Lower lobe of right lung (tissue), 2 donors: ENCODE data around the gene RAB6D. TPM values are rescaled to one million over a fixed set of nuclear protein-coding genes. Genes with fewer than 3 reads are reported as not detected.
"Not testable (repeated sequence)": the region's sequence is repeated elsewhere in the genome, so short reads cannot be mapped to it uniquely, and the experiment has no call there.

Experiments
- ATAC-seq, 2 donors: fragments of 200-7000 bp; cut with Tn5 transposase; one replicate each; pipeline ENCODE4 v1.9.1; 2020 to 2022; ENCODE audit warnings: mild to moderate bottlenecking in 2 of 2, moderate library complexity in 2 of 2
- DNase-seq: peaks from one replicate; pipeline ENCODE4 v3.0.0-alpha.2; 2020
- H3K27ac ChIP-seq: fragments of 200-600 bp; one replicate; pipeline ENCODE4 v1.8.0; 2022
- H3K27me3 ChIP-seq: fragments of 200-600 bp; one replicate; pipeline ENCODE4 v1.8.0; 2022; ENCODE audit warnings: low read depth
- H3K36me3 ChIP-seq: fragments of 200-600 bp; one replicate; pipeline ENCODE4 v1.8.0; 2022; ENCODE audit warnings: mild to moderate bottlenecking
- H3K4me1 ChIP-seq: fragments of 200-600 bp; one replicate; pipeline ENCODE4 v1.8.0; 2022
- H3K4me3 ChIP-seq: fragments of 200-600 bp; one replicate; pipeline ENCODE4 v1.8.0; 2022; ENCODE audit warnings: mild to moderate bottlenecking
- H3K9me3 ChIP-seq: fragments of 200-600 bp; one replicate; pipeline ENCODE4 v1.8.0; 2022
- intact Hi-C: fragments of 100-400 bp; cut with DNase I; formaldehyde crosslinking; loops from one replicate; pipeline ENCODE4 v1.11.0; 2022
- total RNA-seq: library from RNA; stranded (reverse); fragmentation: NEBNext Ultra II Directional; extraction: Animal tissue kit (Norgen Biotek cat#: 25700); gene quantifications from one replicate; pipeline ENCODE4 v1.2.1, GENCODE V29; 2021
- TF ChIP-seq, protein P1 (sequence below): fragments of 200-600 bp; IDR thresholded peaks from one replicate; pipeline ENCODE4 v1.8.0; 2022; ENCODE audit warnings: antibody characterized with exemption, mild to moderate bottlenecking
- donor health status: DM: no; HTN: yes; CAD: no; lungs with severe emphysema.

Gene RAB6D
- total RNA-seq, 1 donor from 2014 or later, result not detected

DNA sequence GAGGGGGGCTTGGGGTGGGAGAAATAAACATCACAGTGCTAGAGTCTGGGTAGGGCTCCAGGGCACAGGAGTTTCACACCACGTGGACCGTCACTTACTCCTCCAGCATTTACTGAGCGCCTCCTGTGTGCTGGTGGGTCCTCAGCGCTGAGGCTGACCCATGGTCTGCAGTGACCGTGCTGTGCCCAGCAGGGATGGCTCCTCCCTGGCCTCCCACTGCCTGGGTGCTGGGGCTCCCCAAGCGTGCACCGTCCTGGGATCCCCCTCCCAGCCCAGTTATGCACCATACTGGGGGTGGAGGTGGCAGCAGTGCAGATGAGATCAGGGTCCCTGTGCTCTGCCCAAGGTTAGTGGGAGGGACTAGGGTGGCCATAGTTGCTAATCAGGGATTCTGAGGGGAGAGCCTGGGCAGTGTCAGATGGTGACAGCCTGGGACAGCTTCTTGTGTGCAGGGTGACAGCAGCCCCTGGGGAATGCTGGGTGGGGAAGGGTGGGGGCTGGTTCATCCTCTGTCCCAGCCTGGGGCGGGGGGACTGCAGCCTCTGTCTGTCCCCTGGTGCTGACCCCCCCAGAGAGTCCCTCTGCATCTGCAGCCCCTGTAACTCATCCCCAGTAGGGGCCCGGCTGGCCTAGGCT, 26.6 kb upstream of the RAB6D start:
- not testable (repeated sequence) for H3K36me3 ChIP-seq, DNase-seq, H3K4me1 ChIP-seq

DNA sequence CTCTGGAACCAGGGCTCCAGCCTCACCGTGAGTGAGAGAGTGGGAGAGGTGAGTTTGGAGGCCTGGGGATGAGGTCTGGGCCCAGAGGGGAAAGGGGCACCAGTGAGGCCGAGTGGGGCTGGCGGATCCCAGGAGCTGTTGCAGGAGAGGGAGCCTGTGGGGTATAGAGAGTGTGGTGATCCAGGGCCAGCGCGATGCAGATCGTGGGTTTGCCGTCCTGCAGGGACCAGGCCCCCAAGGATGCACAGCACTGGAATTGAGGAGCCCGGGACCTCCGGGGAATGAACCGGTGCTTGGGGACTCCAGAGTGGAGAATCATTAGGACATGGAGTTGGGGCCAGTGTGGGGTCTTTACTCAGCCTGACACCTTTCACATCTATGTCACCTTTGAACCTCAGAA, 25.7 kb upstream of the RAB6D start:
- intact Hi-C loops, result no loop called here
- TF ChIP-seq, protein P1, sequence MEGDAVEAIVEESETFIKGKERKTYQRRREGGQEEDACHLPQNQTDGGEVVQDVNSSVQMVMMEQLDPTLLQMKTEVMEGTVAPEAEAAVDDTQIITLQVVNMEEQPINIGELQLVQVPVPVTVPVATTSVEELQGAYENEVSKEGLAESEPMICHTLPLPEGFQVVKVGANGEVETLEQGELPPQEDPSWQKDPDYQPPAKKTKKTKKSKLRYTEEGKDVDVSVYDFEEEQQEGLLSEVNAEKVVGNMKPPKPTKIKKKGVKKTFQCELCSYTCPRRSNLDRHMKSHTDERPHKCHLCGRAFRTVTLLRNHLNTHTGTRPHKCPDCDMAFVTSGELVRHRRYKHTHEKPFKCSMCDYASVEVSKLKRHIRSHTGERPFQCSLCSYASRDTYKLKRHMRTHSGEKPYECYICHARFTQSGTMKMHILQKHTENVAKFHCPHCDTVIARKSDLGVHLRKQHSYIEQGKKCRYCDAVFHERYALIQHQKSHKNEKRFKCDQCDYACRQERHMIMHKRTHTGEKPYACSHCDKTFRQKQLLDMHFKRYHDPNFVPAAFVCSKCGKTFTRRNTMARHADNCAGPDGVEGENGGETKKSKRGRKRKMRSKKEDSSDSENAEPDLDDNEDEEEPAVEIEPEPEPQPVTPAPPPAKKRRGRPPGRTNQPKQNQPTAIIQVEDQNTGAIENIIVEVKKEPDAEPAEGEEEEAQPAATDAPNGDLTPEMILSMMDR, result no peak
- no peak for DNase-seq
- Histone ChIP-seq H3K27ac (no peak overlapping the region), H3K27me3 (peaks cover 3% of the 10 kb centered on the region), H3K4me1 (peaks cover 2% of the 10 kb centered on the region), H3K4me3 (no peak overlapping the region), H3K9me3 (no peaks in the 10 kb centered on the region), H3K36me3 (no peaks in the 10 kb centered on the region)
- no peak for ATAC-seq

More for the DNA sequence above, 26.6 kb upstream of the RAB6D start:
- ATAC-seq, H3K4me3 ChIP-seq, H3K27me3 ChIP-seq, intact Hi-C loops, H3K27ac ChIP-seq, H3K9me3 ChIP-seq: not testable (repeated sequence)

DNA sequence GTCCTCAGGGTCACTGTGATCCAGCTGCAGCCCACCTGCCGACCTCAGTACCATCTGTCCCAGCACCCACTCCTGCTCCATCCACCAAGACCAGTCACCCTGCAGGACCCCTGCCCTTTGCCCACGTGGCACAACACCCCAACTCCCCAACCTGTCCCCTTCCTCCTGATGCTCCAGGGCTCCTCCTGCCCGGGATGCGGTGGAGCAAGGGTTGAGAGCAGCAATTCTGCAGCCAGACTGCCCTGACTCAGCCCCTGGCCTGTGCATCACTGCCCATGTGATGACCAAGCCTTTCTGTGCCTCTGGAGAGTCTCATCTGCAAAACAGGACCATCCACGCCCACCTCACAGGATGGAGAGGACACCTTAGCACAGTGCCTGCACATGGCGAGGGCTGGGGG, 24.9 kb upstream of the RAB6D start:
- H3K4me3 ChIP-seq, H3K27me3 ChIP-seq, H3K36me3 ChIP-seq, intact Hi-C loops, H3K9me3 ChIP-seq, DNase-seq, H3K4me1 ChIP-seq, ATAC-seq, H3K27ac ChIP-seq: not testable (repeated sequence)

DNA sequence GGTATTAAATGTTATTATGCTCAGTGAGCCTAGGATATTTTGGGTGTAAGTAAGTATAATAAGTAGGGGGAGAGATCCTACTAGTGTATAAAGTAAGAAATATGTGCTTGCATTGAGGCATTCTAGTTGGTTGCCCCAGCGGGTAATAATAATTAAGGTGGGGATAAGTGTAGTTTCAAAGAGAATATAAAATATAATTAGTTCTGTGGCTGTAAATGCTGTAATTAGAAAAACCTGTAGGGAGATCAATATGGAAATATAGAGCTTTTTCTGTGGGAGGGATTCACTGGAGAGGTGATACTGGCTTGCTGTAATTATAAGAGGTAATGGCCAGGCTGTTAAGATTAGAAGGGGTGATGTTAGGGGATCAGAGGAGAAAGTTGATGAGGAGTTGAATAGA, 9.1 kb upstream of the RAB6D start:
- H3K4me1 ChIP-seq, H3K9me3 ChIP-seq, H3K36me3 ChIP-seq, H3K27ac ChIP-seq, H3K27me3 ChIP-seq, DNase-seq, ATAC-seq, H3K4me3 ChIP-seq, intact Hi-C loops: not testable (repeated sequence)

DNA sequence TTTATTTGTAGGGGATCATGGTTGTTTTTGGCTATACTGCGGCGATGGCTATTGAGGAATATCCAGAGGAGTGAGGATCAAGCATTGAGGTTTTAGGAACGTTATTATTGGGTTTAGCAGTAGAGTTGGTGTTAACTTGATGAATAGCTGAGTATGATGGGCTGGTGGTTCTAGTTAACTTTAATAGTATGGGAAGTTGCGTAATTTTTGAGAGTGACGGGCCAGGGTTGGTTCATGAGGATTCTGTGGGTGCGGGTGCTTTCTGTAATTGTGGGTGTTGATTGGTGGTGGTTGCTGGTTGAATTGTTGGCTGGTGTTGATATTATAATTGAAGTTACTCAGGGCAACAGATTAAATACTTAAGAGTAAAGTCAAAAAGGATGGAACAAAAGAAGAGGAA, 6.0 kb upstream of the RAB6D start:
- intact Hi-C loops, result no loop called here

DNA sequence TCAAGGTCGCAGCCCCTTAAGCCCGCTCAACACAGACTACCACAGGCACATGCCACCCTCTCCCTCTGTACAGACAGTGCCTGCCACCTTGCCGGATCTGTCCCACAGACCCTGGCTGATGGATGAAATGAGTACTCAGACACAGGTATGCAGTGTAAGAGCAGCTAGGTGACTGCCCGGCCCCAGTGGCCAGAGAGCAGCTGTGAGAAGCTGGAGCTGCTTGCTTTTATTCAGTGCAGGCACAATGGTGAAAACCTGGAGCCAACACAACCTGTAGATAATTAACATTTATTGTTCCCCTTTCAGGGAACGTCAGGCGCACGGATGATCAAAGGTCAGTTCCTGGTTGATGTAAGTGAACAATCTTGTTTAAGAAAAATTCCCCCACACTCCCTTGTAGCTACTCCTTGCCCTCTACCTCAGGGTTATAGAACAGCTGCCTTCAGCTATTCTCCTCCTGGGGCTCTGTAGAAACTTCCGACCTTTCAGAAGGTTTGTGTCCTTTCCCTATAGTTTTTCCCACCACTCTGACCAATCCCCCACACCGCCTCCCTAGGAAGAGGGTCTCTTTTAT, 4.6 kb upstream of the RAB6D start:
- H3K36me3 ChIP-seq, DNase-seq, ATAC-seq, intact Hi-C loops, H3K4me3 ChIP-seq, H3K27ac ChIP-seq, H3K4me1 ChIP-seq, H3K9me3 ChIP-seq: not testable (repeated sequence)
- peaks cover 18% of the 10 kb centered on the region for H3K27me3 ChIP-seq

More for the DNA sequence above, 6.0 kb upstream of the RAB6D start:
- Histone ChIP-seq H3K27me3 (peaks cover 6% of the 10 kb centered on the region), H3K4me1 (no peaks in the 10 kb centered on the region), H3K36me3 (no peaks in the 10 kb centered on the region), H3K9me3 (no peaks in the 10 kb centered on the region), H3K27ac (no peak overlapping the region), H3K4me3 (no peak overlapping the region)
- ATAC-seq (no peak), DNase-seq (no peak)
- TF ChIP-seq, protein P1, result no peak

DNA sequence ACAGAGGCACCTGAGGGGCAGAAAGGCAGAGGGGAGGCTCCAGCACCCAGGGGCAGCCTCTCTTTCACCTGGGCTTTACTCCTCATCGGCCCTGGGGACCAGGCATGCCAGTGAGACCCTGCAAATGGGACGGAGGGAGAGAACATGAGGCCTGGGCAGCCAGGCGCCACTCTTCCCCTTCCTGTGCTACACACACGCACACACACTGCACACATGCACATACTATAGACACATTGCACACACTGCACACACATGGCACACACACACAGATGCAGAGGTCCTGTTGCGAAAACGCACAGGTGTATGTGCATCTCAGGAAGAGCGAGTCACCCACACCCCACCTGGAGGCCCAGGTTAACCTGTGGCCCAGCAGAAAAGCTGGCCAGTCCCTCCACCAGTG, 3.4 kb upstream of the RAB6D start:
- Histone ChIP-seq H3K27me3 (peaks cover 18% of the 10 kb centered on the region), H3K27ac (no peak overlapping the region), H3K36me3 (no peaks in the 10 kb centered on the region), H3K4me3 (no peak overlapping the region), H3K4me1 (no peaks in the 10 kb centered on the region), H3K9me3 (no peaks in the 10 kb centered on the region)
- TF ChIP-seq, protein P1, result no peak
- intact Hi-C loops, result no loop called here
- ATAC-seq (no peak), DNase-seq (no peak)
